HG03135 (cell line): ENCODE data around the gene COQ10B.

Experiments
- ATAC-seq: cut with Tn5 transposase; IDR thresholded peaks from one replicate; pipeline ENCODE4 v1.9.1; 2021; ENCODE audit warnings: mild to moderate bottlenecking, moderate library complexity; ENCODE audit not compliant: unreplicated experiment

Gene COQ10B

GRCh38 chr2:197499594-197500502 is 46.5 kb downstream of the COQ10B start, which contains the start of the genes HSPD1 and HSPE1:
Gene HSPD1 (minus strand): TSS chr2:197499840. CDS start chr2:197498848, 992 bp downstream.
Gene HSPE1 (plus strand): TSS chr2:197500379. CDS start chr2:197500437, 58 bp downstream.
- peak; percentile 81 for ATAC-seq

- peak; percentile 5 for ATAC-seq
These were observed 47.3 kb downstream of the COQ10B start for GRCh38 chr2:197500503-197501131.

- ATAC-seq: no peak
These were observed 48.8 kb downstream of the COQ10B start for GRCh38 chr2:197502201-197502600.

- no peak for ATAC-seq
These were observed 49.3 kb downstream of the COQ10B start for GRCh38 chr2:197502685-197503084.

GRCh38 chr2:197504000-197504399 is 50.6 kb downstream of the COQ10B start:
- no peak for ATAC-seq

GRCh38 chr2:197504512-197504911 is 51.2 kb downstream of the COQ10B start:
- no peak for ATAC-seq

- no peak for ATAC-seq
These were observed 53.3 kb downstream of the COQ10B start for GRCh38 chr2:197506658-197507057.

- no peak for ATAC-seq
These were observed 60.6 kb downstream of the COQ10B start for GRCh38 chr2:197513915-197514314.

- no peak for ATAC-seq
These were observed 61.4 kb downstream of the COQ10B start for GRCh38 chr2:197514754-197515153.

- ATAC-seq: peak; percentile 3
These were observed 62.0 kb downstream of the COQ10B start for GRCh38 chr2:197515315-197515738.

GRCh38 chr2:197515739-197516392 is 62.5 kb downstream of the COQ10B start, which contains the start of gene MOB4:
Gene MOB4 (plus strand): TSS chr2:197516066. CDS start chr2:197516087, 21 bp downstream.
- ATAC-seq: peak; percentile 95

GRCh38 chr2:197516393-197516761 is 63.0 kb downstream of the COQ10B start:
- ATAC-seq: peak; percentile 17

- no peak for ATAC-seq
These were observed 63.8 kb downstream of the COQ10B start for GRCh38 chr2:197517150-197517549.
